Stimulated activated CD8-positive, alpha-beta memory T cell treated with anti-CD3 and anti-CD28 coated beads, Interleukin-7, amount 100 ng/mL, for 1 hour (primary cell): ENCODE data around the gene ZSWIM1.
A peak's percentile ranks its signal among the peaks of the same experiment; 100 is the strongest.

Experiments used
- DNase-seq, 2 donors: peaks; one replicate each; pipeline ENCODE4 v3.0.0-alpha.2; 2020; ENCODE audit warnings: low read depth in 2 of 2

ZSWIM1 gene

GRCh38 chr20:45880988-45881788 lies at the start of gene ZSWIM1:
TSS of gene ZSWIM1 (plus strand) at chr20:45881227. CDS start at chr20:45882593, 1,366 bp downstream.
- peak; percentile 94 to 97 for DNase-seq

- no peak for DNase-seq
These were observed 48.4 kb upstream of the ZSWIM1 start for GRCh38 chr20:45832619-45833018.

DNA sequence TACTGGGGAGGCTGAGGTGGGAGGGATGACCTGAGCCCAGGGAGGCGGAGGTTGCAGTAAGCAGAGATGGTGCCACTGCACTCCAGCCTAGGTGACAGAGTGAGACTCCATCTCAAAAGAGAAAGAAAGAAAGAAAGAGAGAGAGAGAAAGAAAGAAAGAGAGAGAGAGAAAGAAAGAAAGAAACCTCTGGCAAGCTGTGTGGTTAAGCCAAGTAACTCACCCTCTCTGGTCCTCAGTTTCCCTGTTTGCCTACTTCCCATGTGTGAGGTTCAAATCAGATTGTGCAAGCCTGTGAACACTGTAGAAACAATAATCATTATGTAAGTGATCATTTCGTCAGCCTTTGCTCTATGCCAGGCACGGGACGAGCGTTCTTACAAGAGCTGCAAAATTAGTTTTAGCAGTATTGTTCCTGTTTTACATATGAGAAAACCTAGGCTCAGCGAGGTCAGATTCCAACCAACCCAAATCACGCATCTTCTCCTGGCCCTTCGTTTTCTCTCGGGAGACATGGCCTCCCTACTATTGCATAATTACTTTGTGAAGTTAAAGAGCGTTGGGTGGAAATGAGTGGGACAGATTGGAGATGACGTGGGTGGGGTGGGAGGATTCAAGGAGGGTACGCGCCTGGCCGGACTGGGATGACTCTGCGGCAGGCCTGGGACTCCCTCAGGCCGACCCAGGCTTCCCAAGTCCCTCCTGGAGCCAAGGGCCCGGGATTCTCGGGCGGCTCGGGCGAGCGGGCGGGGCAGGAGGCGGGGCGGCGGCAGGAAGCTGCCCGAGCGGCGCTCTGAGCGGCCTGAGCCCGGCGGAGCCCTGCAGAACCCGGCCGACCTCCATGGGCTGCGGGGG lies 47.8 kb upstream of the ZSWIM1 start, which contains the start of gene SNX21:
Gene SNX21 (plus strand): TSS at position 770 of the 853 bp plus-strand sequence. CDS start 121 bp downstream, outside the sequence.
- DNase-seq: no peak

- DNase-seq: no peak
These were observed 46.9 kb upstream of the ZSWIM1 start for GRCh38 chr20:45833883-45834796.

- no peak for DNase-seq
These were observed 46.2 kb upstream of the ZSWIM1 start for GRCh38 chr20:45834797-45835161.

DNA sequence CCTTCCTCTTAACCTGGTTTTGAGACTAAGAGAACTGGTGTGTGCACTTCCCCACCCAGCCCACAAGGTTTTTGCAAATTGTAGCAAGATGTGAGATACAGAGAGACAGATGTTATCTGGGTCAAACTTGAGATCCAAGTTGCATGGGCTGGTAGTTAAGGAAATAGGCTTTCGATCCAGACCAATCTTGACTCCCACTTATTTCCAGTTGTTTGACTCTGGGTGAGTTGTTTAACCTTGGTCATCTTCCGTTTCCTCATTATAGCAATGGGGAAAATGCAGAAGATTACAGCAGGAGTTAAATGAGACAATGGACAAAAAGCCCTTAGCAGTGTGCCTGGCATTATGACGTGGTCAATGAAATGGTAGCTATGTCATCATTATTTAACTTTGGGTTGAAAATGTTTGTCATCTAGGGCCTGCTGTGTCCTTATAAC lies 45.7 kb upstream of the ZSWIM1 start:
- no peak for DNase-seq

DNA sequence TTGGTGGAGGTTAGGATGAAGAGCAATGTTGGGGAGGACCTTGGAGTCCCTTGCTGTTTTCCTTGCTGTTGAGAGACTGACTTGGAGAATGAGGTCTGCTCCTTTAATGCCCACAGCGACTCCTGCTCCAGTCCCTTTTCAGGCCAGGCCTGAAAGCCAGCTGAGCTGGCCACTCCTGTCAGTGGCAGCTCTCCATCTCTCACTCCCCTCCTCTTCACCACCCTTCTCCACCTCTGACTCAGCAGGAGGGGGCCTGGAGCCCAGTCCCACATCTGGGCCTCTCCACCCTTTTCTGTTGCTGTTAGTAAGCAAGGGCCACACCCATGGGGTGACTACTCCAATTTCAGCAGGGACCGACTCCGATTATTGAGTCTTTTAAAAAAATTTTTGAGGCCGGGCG lies 45.2 kb upstream of the ZSWIM1 start:
- DNase-seq: no peak

GRCh38 chr20:45836841-45837240 lies 44.2 kb upstream of the ZSWIM1 start:
- no peak for DNase-seq

GRCh38 chr20:45840700-45841198 lies 40.3 kb upstream of the ZSWIM1 start:
- DNase-seq: no peak

DNA sequence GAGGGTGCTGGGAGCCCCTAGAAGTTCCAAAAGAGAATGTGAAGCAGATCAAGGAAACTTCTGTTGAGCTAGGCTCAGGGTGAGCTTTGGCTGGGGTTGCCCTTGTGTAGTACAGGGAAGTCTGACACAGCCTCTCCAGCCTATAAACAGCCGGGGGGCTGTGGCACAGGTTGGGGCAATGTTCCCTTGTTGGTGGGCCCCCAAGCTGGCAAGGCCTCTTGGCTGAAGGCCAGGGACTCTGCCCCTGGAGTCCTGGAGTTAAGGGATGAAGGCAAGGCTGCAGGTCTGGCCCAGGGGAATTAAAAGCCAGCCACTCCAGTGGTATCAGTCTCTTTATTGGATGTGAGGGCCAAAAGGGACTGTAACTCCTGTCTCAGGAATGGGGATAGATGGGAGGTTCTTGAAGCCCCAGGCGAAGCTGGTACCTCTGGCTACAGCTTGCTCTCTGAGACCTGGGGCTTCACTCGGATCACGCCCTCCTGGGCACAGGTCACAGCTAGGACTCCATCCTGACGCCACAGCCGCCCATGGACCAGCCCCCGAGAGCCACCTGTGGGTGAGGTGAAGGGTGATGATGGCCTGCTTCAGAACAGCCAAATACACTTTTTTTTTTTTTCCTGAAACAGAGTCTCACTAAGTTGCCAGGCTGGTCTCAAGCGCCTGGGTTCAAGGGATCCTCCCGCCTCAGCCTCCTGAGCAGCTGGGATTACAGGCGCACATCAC lies 39.5 kb upstream of the ZSWIM1 start:
- DNase-seq: no peak

DNA sequence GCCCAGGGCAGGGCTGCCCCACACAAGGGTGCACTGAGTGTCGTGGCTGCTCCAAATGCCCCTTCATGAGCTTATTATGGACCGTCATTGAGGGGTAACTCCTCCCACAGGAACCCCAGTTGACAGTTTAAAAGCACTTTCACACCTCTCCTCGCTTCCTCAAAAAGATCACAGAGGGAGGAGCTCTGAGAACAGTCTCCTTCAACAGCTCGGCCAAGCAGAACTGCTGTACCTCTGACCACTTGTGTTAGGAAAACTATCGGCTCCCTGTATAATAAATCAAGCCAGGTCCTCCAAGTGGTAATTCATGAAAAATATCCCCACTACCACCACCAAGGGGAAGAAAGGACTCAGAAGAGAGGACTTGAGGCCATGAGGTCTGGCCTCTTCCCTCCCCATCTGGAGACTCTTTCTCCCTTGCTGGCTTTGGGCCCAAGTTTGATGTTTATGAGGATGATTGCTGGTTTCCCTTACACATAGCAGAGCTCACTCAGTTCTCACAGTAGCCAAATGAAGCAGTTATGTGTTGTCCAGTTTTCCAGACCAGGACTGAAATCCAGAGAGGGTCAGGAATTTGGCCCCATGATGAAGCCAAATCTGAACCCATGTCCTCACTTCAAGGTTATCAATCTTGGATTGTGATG lies 38.7 kb upstream of the ZSWIM1 start:
- no peak for DNase-seq

DNA sequence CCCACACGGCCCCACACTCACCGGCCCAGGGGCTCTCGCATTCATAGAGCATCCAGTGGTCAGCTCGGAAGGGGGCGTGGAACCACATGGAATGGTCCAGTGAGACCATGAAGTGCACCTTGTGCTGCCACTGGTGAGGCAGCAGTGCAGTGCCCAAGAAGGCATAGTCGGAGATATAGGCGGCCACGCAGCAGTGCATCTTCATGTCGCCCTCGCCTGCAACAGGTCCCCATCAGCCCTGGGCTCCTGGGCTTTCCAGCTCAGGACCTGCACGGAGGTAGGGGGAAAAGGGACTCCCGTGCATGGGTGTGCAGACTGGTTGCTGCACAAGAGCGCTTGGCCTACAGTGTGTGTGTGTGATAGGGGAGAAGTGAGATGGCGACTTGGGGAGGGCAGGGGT lies 37.5 kb upstream of the ZSWIM1 start:
- no peak for DNase-seq

DNA sequence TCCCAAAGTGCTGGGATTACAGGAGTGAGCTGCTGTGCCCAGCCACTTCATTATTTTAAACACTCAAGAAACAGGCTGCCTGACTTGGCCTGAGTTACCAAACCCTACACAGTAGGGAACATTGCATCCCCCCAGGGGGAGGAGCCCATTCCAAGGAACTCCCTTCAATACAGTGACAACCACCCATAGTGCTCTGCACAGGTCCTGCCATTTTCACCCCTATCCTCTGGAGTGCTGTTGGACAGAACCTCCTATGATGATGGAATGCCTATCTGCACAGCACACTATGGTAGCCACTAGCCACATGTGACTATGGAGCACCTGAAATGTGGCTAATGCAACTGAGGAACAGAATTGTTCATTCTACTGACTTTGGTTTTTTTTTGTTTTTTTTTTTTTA lies 35.6 kb upstream of the ZSWIM1 start:
- DNase-seq: no peak

GRCh38 chr20:45848421-45848820 lies 32.6 kb upstream of the ZSWIM1 start:
- no peak for DNase-seq

DNA sequence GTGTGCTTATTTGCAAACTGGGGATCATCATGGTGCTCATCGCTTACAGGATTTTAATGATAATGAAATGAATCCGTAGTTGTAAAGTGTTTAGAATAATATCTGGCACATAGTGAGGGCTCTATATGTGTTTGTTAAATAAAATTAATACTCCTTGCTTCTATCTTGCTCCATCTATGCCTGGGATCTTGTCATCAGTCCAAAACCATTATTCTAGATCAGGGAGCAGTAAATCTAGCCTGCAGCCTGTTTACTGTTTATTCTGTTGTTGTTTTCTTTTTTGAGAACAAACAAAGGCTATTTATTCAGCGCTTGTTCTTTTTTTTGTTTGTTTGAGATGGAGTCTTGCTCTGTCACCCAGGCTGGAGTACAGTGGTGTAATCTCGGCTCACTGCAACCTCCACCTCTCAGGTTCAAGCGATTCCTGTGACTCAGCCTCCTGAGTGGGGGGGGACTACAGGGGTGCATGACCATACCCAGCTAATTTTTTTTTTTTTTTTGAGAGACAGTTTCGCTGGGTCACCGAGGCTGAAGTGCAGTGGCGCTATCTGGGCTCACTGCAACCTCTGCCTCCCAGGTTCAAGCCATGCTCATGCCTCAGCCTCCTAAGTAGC lies 32.0 kb upstream of the ZSWIM1 start:
- no peak for DNase-seq

GRCh38 chr20:45850238-45850637 lies 30.8 kb upstream of the ZSWIM1 start:
- DNase-seq: no peak

- DNase-seq: no peak
These were observed 30.1 kb upstream of the ZSWIM1 start for GRCh38 chr20:45850926-45851325.

DNA sequence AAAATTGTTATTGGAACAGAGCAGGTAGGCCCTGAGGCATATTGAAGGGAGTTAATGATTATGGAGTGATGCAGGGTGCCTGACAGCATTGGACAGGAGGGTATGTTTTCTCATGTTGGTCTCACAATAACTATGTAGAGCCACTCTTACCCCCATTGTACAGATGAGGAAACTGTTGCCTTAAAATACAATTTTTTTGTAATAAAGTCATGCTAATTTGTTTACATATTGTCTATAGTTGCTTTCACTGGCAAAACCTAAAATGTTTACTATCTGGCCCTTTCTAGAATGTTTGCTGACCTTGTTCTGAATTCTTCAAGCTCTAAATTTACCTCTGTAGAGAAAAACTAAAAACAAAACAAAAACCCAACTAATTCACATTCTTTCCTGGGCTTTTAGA lies 29.5 kb upstream of the ZSWIM1 start:
- DNase-seq: no peak

DNA sequence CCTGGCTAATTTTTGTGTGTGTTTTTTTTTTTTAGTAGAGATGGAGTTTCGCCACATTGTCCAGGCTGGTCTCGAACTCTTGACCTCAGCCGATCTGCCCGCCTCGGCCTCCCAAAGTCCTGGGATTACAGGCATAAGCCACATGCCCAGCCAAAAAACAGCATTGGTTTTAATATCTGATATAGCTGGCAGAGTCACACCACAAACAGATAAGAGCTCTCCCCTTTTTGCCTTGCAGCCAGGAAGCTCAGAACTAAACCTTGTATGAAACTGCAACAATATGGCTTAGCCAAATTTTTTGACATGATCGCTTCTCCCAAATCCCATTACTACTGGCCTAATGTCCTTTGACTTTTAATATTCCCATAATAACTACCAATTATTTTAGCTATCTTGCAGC lies 28.7 kb upstream of the ZSWIM1 start:
- DNase-seq: no peak

GRCh38 chr20:45853484-45853883 lies 27.5 kb upstream of the ZSWIM1 start:
- no peak for DNase-seq
